IPS-15b (cell line): ENCODE measurements around the gene CDKAL1.

Source experiments
- H3K27me3 ChIP-seq: one replicate; pipeline ENCODE4 v1.6.1; 2013; ENCODE audit warnings: low read length; ENCODE audit not compliant: control insufficient read depth, insufficient read depth
- H3K36me3 ChIP-seq: one replicate; pipeline ENCODE4 v1.6.1; 2013; ENCODE audit warnings: low read length; ENCODE audit not compliant: control insufficient read depth, insufficient read depth
- H3K4me1 ChIP-seq: one replicate; pipeline ENCODE4 v1.6.1; 2013; ENCODE audit warnings: mild to moderate bottlenecking, low read length; ENCODE audit not compliant: control insufficient read depth, insufficient read depth
- H3K4me3 ChIP-seq: one replicate; pipeline ENCODE4 v1.5.1; 2013; ENCODE audit warnings: low read depth, low read length
- H3K9ac ChIP-seq: one replicate; pipeline ENCODE4 v1.6.1; 2013; ENCODE audit warnings: low read depth, mild to moderate bottlenecking, low read length
- H3K9me3 ChIP-seq: one replicate; pipeline ENCODE4 v1.6.1; 2013; ENCODE audit warnings: mild to moderate bottlenecking, low read length; ENCODE audit not compliant: control insufficient read depth, insufficient read depth

Gene CDKAL1

GRCh38 chr6:21220271-21220987, 686.2 kb downstream of the CDKAL1 start:
- Histone ChIP-seq H3K4me1 (no peaks in the 10 kb centered on the region), H3K27me3 (no peaks in the 10 kb centered on the region), H3K9me3 (no peaks in the 10 kb centered on the region), H3K4me3 (no peak overlapping the region), H3K9ac (no peak overlapping the region), H3K36me3 (no peaks in the 10 kb centered on the region)

GRCh38 chr6:21222656-21223055, 688.4 kb downstream of the CDKAL1 start:
- no peak overlapping the region for H3K4me3 ChIP-seq
- no peaks in the 10 kb centered on the region for H3K9me3 ChIP-seq
- H3K4me1 ChIP-seq: no peaks in the 10 kb centered on the region
- H3K9ac ChIP-seq: no peak overlapping the region
- no peaks in the 10 kb centered on the region for H3K36me3 ChIP-seq
- H3K27me3 ChIP-seq: no peaks in the 10 kb centered on the region

- H3K9ac ChIP-seq: no peak overlapping the region
Observed at GRCh38 chr6:21225912-21226311, 691.7 kb downstream of the CDKAL1 start.

GRCh38 chr6:21227486-21227885, 693.2 kb downstream of the CDKAL1 start:
- Histone ChIP-seq H3K27me3 (no peaks in the 10 kb centered on the region), H3K9me3 (no peaks in the 10 kb centered on the region), H3K36me3 (no peaks in the 10 kb centered on the region), H3K4me3 (no peak overlapping the region), H3K4me1 (no peaks in the 10 kb centered on the region), H3K9ac (no peak overlapping the region)

More at GRCh38 chr6:21225912-21226311, 691.7 kb downstream of the CDKAL1 start:
- Histone ChIP-seq H3K27me3 (no peaks in the 10 kb centered on the region), H3K9me3 (no peaks in the 10 kb centered on the region), H3K4me1 (no peaks in the 10 kb centered on the region), H3K4me3 (no peak overlapping the region), H3K36me3 (no peaks in the 10 kb centered on the region)

GRCh38 chr6:21228411-21228810, 694.2 kb downstream of the CDKAL1 start:
- Histone ChIP-seq H3K36me3 (no peaks in the 10 kb centered on the region), H3K27me3 (no peaks in the 10 kb centered on the region), H3K9me3 (no peaks in the 10 kb centered on the region), H3K9ac (no peak overlapping the region), H3K4me3 (no peak overlapping the region), H3K4me1 (peaks cover 3% of the 10 kb centered on the region)

GRCh38 chr6:21228876-21229460, 694.7 kb downstream of the CDKAL1 start:
- Histone ChIP-seq H3K4me3 (no peak overlapping the region), H3K4me1 (peaks cover 3% of the 10 kb centered on the region), H3K9me3 (no peaks in the 10 kb centered on the region), H3K9ac (peak overlapping the region; percentile 19), H3K27me3 (no peaks in the 10 kb centered on the region), H3K36me3 (no peaks in the 10 kb centered on the region)

- no peak overlapping the region for H3K4me3 ChIP-seq
- H3K36me3 ChIP-seq: no peaks in the 10 kb centered on the region
- peaks cover 4% of the 10 kb centered on the region for H3K9me3 ChIP-seq
- no peaks in the 10 kb centered on the region for H3K27me3 ChIP-seq
- peaks cover 3% of the 10 kb centered on the region for H3K4me1 ChIP-seq
- H3K9ac ChIP-seq: no peak overlapping the region
Observed at GRCh38 chr6:21230536-21230935, 696.3 kb downstream of the CDKAL1 start.

GRCh38 chr6:21235162-21235561, 700.9 kb downstream of the CDKAL1 start:
- H3K9me3 ChIP-seq: peaks cover 4% of the 10 kb centered on the region
- no peaks in the 10 kb centered on the region for H3K27me3 ChIP-seq
- H3K4me3 ChIP-seq: no peak overlapping the region
- H3K36me3 ChIP-seq: no peaks in the 10 kb centered on the region
- peaks cover 3% of the 10 kb centered on the region for H3K4me1 ChIP-seq
- no peak overlapping the region for H3K9ac ChIP-seq

GRCh38 chr6:21238208-21238607, 704.0 kb downstream of the CDKAL1 start:
- Histone ChIP-seq H3K27me3 (no peaks in the 10 kb centered on the region), H3K36me3 (no peaks in the 10 kb centered on the region), H3K9me3 (peaks cover 4% of the 10 kb centered on the region), H3K9ac (no peak overlapping the region), H3K4me1 (peaks cover under 1% of the 10 kb centered on the region), H3K4me3 (no peak overlapping the region)

- no peaks in the 10 kb centered on the region for H3K36me3 ChIP-seq
- H3K4me1 ChIP-seq: no peaks in the 10 kb centered on the region
- no peak overlapping the region for H3K4me3 ChIP-seq
- H3K9me3 ChIP-seq: no peaks in the 10 kb centered on the region
- H3K27me3 ChIP-seq: no peaks in the 10 kb centered on the region
- H3K9ac ChIP-seq: no peak overlapping the region
Observed at GRCh38 chr6:21240709-21241108, 706.5 kb downstream of the CDKAL1 start.

GRCh38 chr6:21241231-21242130, 707.2 kb downstream of the CDKAL1 start:
- Histone ChIP-seq H3K9ac (no peak overlapping the region), H3K36me3 (no peaks in the 10 kb centered on the region), H3K9me3 (no peaks in the 10 kb centered on the region), H3K4me3 (no peak overlapping the region), H3K27me3 (no peaks in the 10 kb centered on the region), H3K4me1 (no peaks in the 10 kb centered on the region)
